Right lobe of liver (tissue), 4 donors: Measurements from ENCODE around the gene RBCK1.

Experiments
- POLR2A ChIP-seq: fragments of 450-650 bp; IDR thresholded peaks from one replicate; pipeline ENCODE4 v1.6.1; 2017; ENCODE audit warnings: antibody characterized with exemption, mild to moderate bottlenecking
- TF ChIP-seq, protein P1 (sequence below), 4 donors: fragments of 200-600 bp in 3 of 4; fragments of 450-650 bp in 1 of 4; IDR thresholded peaks; one replicate each; pipeline versions ENCODE4 v1.5.1 to v1.8.0; 2016 to 2022; ENCODE audit warnings: antibody characterized with exemption in 4 of 4, mild to moderate bottlenecking in 2 of 4
- donor health status: DM: no; HTN: no; CAD: no.
- donor health status: DM: no; HTN: no; CAD: no.
- donor health status: DM: no; HTN: yes; CAD: no.

GRCh38 chr20:367486-367887 is 40.6 kb upstream of the RBCK1 start:
- TF ChIP-seq, protein P1, sequence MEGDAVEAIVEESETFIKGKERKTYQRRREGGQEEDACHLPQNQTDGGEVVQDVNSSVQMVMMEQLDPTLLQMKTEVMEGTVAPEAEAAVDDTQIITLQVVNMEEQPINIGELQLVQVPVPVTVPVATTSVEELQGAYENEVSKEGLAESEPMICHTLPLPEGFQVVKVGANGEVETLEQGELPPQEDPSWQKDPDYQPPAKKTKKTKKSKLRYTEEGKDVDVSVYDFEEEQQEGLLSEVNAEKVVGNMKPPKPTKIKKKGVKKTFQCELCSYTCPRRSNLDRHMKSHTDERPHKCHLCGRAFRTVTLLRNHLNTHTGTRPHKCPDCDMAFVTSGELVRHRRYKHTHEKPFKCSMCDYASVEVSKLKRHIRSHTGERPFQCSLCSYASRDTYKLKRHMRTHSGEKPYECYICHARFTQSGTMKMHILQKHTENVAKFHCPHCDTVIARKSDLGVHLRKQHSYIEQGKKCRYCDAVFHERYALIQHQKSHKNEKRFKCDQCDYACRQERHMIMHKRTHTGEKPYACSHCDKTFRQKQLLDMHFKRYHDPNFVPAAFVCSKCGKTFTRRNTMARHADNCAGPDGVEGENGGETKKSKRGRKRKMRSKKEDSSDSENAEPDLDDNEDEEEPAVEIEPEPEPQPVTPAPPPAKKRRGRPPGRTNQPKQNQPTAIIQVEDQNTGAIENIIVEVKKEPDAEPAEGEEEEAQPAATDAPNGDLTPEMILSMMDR (IDR thresholded peaks at IDR 0.05): no peak
- no peak for TF ChIP-seq POLR2A
